Stimulated activated CD4-positive, alpha-beta T cell treated with anti-CD3 and anti-CD28 coated beads, Interleukin-12 subunit alpha, Interleukin-12 subunit beta, amount 100 ng/mL, for 4 hours (primary cell): Measurements from ENCODE around the gene WDR20.
"Not testable (repeated sequence)": the region's sequence is repeated elsewhere in the genome, so short reads cannot be mapped to it uniquely, and the experiment has no call there.

ENCODE experiments used
- DNase-seq: peaks from one replicate; pipeline ENCODE4 v3.0.0-alpha.2; 2020

The WDR20 gene

GRCh38 chr14:102222751-102223150, 83.1 kb downstream of the WDR20 start:
- DNase-seq, result no peak

GRCh38 chr14:102223682-102224081, 84.0 kb downstream of the WDR20 start:
- no peak for DNase-seq

GRCh38 chr14:102225386-102225785, 85.7 kb downstream of the WDR20 start:
- DNase-seq, result no peak

GRCh38 chr14:102225936-102226335, 86.2 kb downstream of the WDR20 start:
- no peak for DNase-seq

- no peak for DNase-seq
Observed at GRCh38 chr14:102226356-102227125, 86.8 kb downstream of the WDR20 start.

GRCh38 chr14:102227184-102227964, 87.7 kb downstream of the WDR20 start:
- DNase-seq, result no peak

- DNase-seq, result no peak
Observed at GRCh38 chr14:102229071-102229738, 89.5 kb downstream of the WDR20 start.

- DNase-seq, result no peak
Observed at GRCh38 chr14:102229739-102230092, 90.0 kb downstream of the WDR20 start.

- no peak for DNase-seq
Observed at GRCh38 chr14:102230481-102231210, 90.9 kb downstream of the WDR20 start.

- no peak for DNase-seq
Observed at GRCh38 chr14:102231476-102232347, 92.0 kb downstream of the WDR20 start.

GRCh38 chr14:102232348-102232625, 92.6 kb downstream of the WDR20 start:
- DNase-seq, result no peak

GRCh38 chr14:102233081-102233480, 93.4 kb downstream of the WDR20 start:
- no peak for DNase-seq

- no peak for DNase-seq
Observed at GRCh38 chr14:102234331-102235264, 94.9 kb downstream of the WDR20 start.

- peak; percentile 75 for DNase-seq
Observed at GRCh38 chr14:102235275-102235897, 95.7 kb downstream of the WDR20 start.

GRCh38 chr14:102236026-102236425, 96.3 kb downstream of the WDR20 start:
- DNase-seq, result no peak

- no peak for DNase-seq
Observed at GRCh38 chr14:102238131-102238530, 98.4 kb downstream of the WDR20 start.

GRCh38 chr14:102238766-102239165, 99.1 kb downstream of the WDR20 start:
- no peak for DNase-seq

GRCh38 chr14:102239231-102239630, 99.5 kb downstream of the WDR20 start:
- no peak for DNase-seq

GRCh38 chr14:102240481-102240880, 100.8 kb downstream of the WDR20 start:
- not testable (repeated sequence) for DNase-seq

GRCh38 chr14:102241147-102241546, 101.5 kb downstream of the WDR20 start:
- DNase-seq, result no peak

GRCh38 chr14:102243795-102244194, 104.1 kb downstream of the WDR20 start:
- DNase-seq, result not testable (repeated sequence)
